Neural cell (in vitro differentiated cells): ENCODE measurements around the gene TMSB10. TPM values are rescaled to one million over a fixed set of nuclear protein-coding genes. Genes with fewer than 3 reads are reported as not detected.

Experiments
- H2AFZ ChIP-seq: fragments of 200-600, 300-800 bp; sonication (generic), shearing (Covaris generic); 2 replicates; pipeline ENCODE4 v1.6.0; 2014; ENCODE audit warnings: low read depth, mild to moderate bottlenecking, antibody characterized with exemption, low read length, moderate library complexity
- H3F3A ChIP-seq: fragments of 200-600 bp; shearing (Covaris generic); 2 replicates; pipeline ENCODE4 v1.6.1; 2016; ENCODE audit warnings: mild to moderate bottlenecking, moderate library complexity, mixed read lengths, antibody characterized with exemption, low read length; ENCODE audit not compliant: insufficient read depth, poor library complexity, severe bottlenecking
- H3K27ac ChIP-seq: fragments of 200-600, 300-800 bp; sonication (generic), shearing (Covaris generic); 2 replicates; pipeline ENCODE4 v1.5.1; 2014; ENCODE audit warnings: mild to moderate bottlenecking, low read length, moderate library complexity
- H3K27me3 ChIP-seq: fragments of 300-800, 200-600 bp; sonication (generic), shearing (Covaris generic); 2 replicates; pipeline ENCODE4 v1.6.0; 2014; ENCODE audit warnings: mild to moderate bottlenecking, low read depth, low read length, moderate library complexity; ENCODE audit not compliant: insufficient read depth
- H3K36me3 ChIP-seq: fragments of 300-800, 200-600 bp; sonication (generic), shearing (Covaris generic); 2 replicates; pipeline ENCODE4 v1.5.1; 2014; ENCODE audit warnings: mild to moderate bottlenecking, antibody characterized with exemption, low read length, moderate library complexity; ENCODE audit not compliant: insufficient read depth
- H3K4me2 ChIP-seq: fragments of 300-800, 200-600 bp; sonication (generic), shearing (Covaris generic); 2 replicates; pipeline ENCODE4 v1.6.0; 2014; ENCODE audit warnings: mild to moderate bottlenecking, low read length
- H3K4me3 ChIP-seq: fragments of 300-800, 200-600 bp; sonication (generic), shearing (Covaris generic); 2 replicates; pipeline ENCODE4 v1.5.1; 2014; ENCODE audit warnings: mild to moderate bottlenecking, low read length, moderate library complexity
- H3K79me2 ChIP-seq: fragments of 200-600 bp; shearing (Covaris generic); replicated peaks from 2 replicates; pipeline ENCODE4 v1.6.0; 2014; ENCODE audit warnings: mild to moderate bottlenecking, low read length, moderate library complexity; ENCODE audit not compliant: insufficient read depth
- H3K9ac ChIP-seq: fragments of 300-800, 200-600 bp; sonication (generic), shearing (Covaris generic); 2 replicates; pipeline ENCODE4 v1.6.1; 2016; ENCODE audit warnings: mild to moderate bottlenecking, low read length, mixed read lengths
- H3K9me2 ChIP-seq: fragments of 200-600 bp; shearing (Covaris generic); 2 replicates; pipeline ENCODE4 v1.6.1; 2016; ENCODE audit warnings: mild to moderate bottlenecking, low read length, mixed read lengths; ENCODE audit not compliant: insufficient read depth
- H3K9me3 ChIP-seq: fragments of 200-600, 300-800 bp; sonication (generic), shearing (Covaris generic); 2 replicates; pipeline ENCODE4 v1.6.1; 2016; ENCODE audit warnings: mild to moderate bottlenecking, mixed run types, low read length, moderate library complexity, mixed read lengths
- H4K20me1 ChIP-seq: fragments of 200-600 bp; shearing (Covaris generic); 2 replicates; pipeline ENCODE4 v1.6.1; 2016; ENCODE audit warnings: mild to moderate bottlenecking, mixed run types; ENCODE audit not compliant: insufficient read depth
- EP300 ChIP-seq: fragments of 450-650 bp; conservative IDR thresholded peaks from 2 replicates; pipeline ENCODE4 v1.6.1; 2014; ENCODE audit warnings: antibody characterized with exemption, mild to moderate bottlenecking, moderate library complexity; ENCODE audit not compliant: poor library complexity, severe bottlenecking
- EZH2 ChIP-seq: fragments of 200-600, 300-800 bp; shearing (Covaris generic), sonication (generic); IDR thresholded peaks from 2 replicates; pipeline ENCODE4 v1.6.1; 2014; ENCODE audit warnings: antibody characterized with exemption, low read length, borderline replicate concordance, mild to moderate bottlenecking; ENCODE audit not compliant: insufficient read depth, poor library complexity, severe bottlenecking
- MXI1 ChIP-seq: fragments of 450-650 bp; conservative IDR thresholded peaks from 2 replicates; pipeline ENCODE4 v1.6.1; 2014; ENCODE audit warnings: antibody characterized with exemption, mild to moderate bottlenecking; ENCODE audit not compliant: poor library complexity, severe bottlenecking
- POLR2AphosphoS5 ChIP-seq: IDR thresholded peaks from 2 replicates; pipeline ENCODE4 v1.6.1; 2012
- RAD21 ChIP-seq: fragments of 450-650 bp; conservative IDR thresholded peaks from 2 replicates; pipeline ENCODE4 v1.6.1; 2014; ENCODE audit warnings: antibody characterized with exemption, mild to moderate bottlenecking, moderate library complexity
- REST ChIP-seq: IDR thresholded peaks from 2 replicates; pipeline ENCODE4 v1.6.1; 2012; ENCODE audit warnings: borderline replicate concordance
- SMC3 ChIP-seq: fragments of 450-650 bp; conservative IDR thresholded peaks from 2 replicates; pipeline ENCODE4 v1.6.1; 2014; ENCODE audit warnings: antibody characterized with exemption, mild to moderate bottlenecking, moderate library complexity; ENCODE audit not compliant: poor library complexity
- TAF1 ChIP-seq: IDR thresholded peaks from 2 replicates; pipeline ENCODE4 v1.6.1; 2012; ENCODE audit warnings: low read depth
- polyA plus RNA-seq: library from polyadenylated mRNA; depleted of rRNA; stranded (reverse); fragments of >200 nt; gene quantifications from 2 replicates; pipeline ENCODE4 v1.2.3, GENCODE V29; 2014
- TF ChIP-seq, protein P1 (sequence below): fragments of 450-650 bp; IDR thresholded peaks from 2 replicates; pipeline ENCODE4 v1.5.1; 2014; ENCODE audit warnings: antibody characterized with exemption, mild to moderate bottlenecking, moderate library complexity; ENCODE audit not compliant: poor library complexity, severe bottlenecking

The TMSB10 gene
- polyA plus RNA-seq, 1 donor from 2014 or later = 15,324 TPM

DNA sequence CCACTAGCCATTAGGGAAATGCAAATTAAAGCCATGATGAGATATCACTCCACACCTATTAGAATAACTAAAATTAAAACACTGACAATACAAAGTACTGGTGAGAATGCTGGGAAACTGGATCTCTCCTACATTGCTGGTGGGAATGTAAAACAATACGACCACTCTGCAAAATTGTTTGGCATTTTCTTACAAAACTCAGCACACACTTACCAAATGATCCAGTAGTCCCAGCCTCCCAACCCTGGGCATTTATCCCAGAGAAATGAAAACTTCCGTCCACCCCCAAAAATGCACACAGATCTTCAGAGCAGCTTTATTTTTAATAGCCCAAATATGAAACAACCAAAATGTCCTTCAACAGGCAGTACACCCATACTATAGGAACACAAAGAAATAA, 8.9 kb upstream of the TMSB10 start:
- Histone ChIP-seq H3K4me3 (no peak overlapping the region), H3K9me2 (no peaks in the 10 kb centered on the region), H3K27ac (no peak overlapping the region), H3K4me2 (no peak overlapping the region), H3K9me3 (no peaks in the 10 kb centered on the region), H3K9ac (no peak overlapping the region), H4K20me1 (no peaks in the 10 kb centered on the region), H2AFZ (no peak overlapping the region), H3K79me2 (no peaks in the 10 kb centered on the region), H3K36me3 (no peaks in the 10 kb centered on the region), H3K27me3 (no peaks in the 10 kb centered on the region), H3F3A (no peaks in the 10 kb centered on the region)
- TF ChIP-seq EP300 = no peak
- TF ChIP-seq POLR2AphosphoS5 = no peak
- TF ChIP-seq, protein P1, sequence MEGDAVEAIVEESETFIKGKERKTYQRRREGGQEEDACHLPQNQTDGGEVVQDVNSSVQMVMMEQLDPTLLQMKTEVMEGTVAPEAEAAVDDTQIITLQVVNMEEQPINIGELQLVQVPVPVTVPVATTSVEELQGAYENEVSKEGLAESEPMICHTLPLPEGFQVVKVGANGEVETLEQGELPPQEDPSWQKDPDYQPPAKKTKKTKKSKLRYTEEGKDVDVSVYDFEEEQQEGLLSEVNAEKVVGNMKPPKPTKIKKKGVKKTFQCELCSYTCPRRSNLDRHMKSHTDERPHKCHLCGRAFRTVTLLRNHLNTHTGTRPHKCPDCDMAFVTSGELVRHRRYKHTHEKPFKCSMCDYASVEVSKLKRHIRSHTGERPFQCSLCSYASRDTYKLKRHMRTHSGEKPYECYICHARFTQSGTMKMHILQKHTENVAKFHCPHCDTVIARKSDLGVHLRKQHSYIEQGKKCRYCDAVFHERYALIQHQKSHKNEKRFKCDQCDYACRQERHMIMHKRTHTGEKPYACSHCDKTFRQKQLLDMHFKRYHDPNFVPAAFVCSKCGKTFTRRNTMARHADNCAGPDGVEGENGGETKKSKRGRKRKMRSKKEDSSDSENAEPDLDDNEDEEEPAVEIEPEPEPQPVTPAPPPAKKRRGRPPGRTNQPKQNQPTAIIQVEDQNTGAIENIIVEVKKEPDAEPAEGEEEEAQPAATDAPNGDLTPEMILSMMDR = no peak
- no peak for TF ChIP-seq REST
- TF ChIP-seq EZH2 = no peak
- TF ChIP-seq MXI1 = no peak
- no peak for TF ChIP-seq TAF1
- no peak for TF ChIP-seq RAD21

- Histone ChIP-seq H3K27me3 (no peaks in the 10 kb centered on the region), H3K9me3 (no peaks in the 10 kb centered on the region), H3K9ac (no peak overlapping the region), H3F3A (no peaks in the 10 kb centered on the region), H3K4me2 (no peak overlapping the region), H3K79me2 (no peaks in the 10 kb centered on the region), H3K36me3 (no peaks in the 10 kb centered on the region), H3K9me2 (no peaks in the 10 kb centered on the region), H3K4me3 (no peak overlapping the region), H4K20me1 (no peaks in the 10 kb centered on the region), H3K27ac (no peak overlapping the region), H2AFZ (no peak overlapping the region)
- no peak for TF ChIP-seq EP300
- TF ChIP-seq SMC3 = no peak
- no peak for TF ChIP-seq REST
- no peak for TF ChIP-seq MXI1
- no peak for TF ChIP-seq POLR2AphosphoS5
- no peak for TF ChIP-seq RAD21
- TF ChIP-seq, protein P1 = no peak
- no peak for TF ChIP-seq EZH2
- no peak for TF ChIP-seq TAF1
Observed at GRCh38 chr2:84897773-84898172, 7.7 kb upstream of the TMSB10 start.
